ENCODE data around the gene CAP1. TPM values are rescaled to one million over a fixed set of nuclear protein-coding genes. Genes with fewer than 3 reads are reported as not detected.
A peak's percentile ranks its signal among the peaks of the same experiment; 100 is the strongest.

The CAP1 gene
- polyA plus RNA-seq, 1 of the 3 experiments (the other 2 are of a cell fraction): 244 TPM

DNA sequence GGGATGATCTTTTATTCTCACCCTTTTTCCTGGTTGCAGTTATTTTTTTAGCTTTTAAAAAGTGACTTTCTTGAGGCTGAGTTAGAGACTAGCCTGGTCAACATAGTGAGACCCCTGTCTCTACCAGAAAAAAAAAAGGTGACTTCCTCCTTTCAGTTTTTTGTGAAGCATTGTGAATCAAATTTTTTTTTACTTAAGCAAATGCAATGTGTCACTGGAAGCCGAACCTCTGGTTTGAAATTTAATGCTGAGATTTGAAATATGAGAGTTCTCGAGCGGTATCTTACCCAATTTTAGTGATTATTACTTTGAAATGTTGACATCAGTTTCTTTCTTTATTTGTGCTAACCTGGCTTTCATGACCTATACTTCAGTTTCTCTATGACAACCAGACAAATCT lies 3.6 kb downstream of the CAP1 start:
- Histone ChIP-seq H3K9ac (no peak overlapping the region), H4K20me1 (ENCODE audit: insufficient read depth) (peaks cover 81% of the 10 kb centered on the region), H3K4me1 (ENCODE audit: control insufficient read depth in 1 of 2, insufficient read depth in 2 of 2, low read depth in 1 of 2, low read length in 1 of 2) (peaks cover 15 to 21% of the 10 kb centered on the region in 2 experiments; a peak in 3 of 4 replicates), H3K4me2 (peak overlapping the region; percentile 99; the same call in 1 of the 2 replicates), H3K79me2 (ENCODE audit: insufficient read depth) (peaks cover 90% of the 10 kb centered on the region), H3K27ac (ENCODE audit: low read depth in 2 of 2, low read length in 1 of 2) (0 out of 4 replicates have a peak overlapping the region, but pooled peaks of 1 of the 2 experiments have one; percentile 4), H3F3A (replicated peaks; ENCODE audit: insufficient read depth) (peaks cover 7% of the 10 kb centered on the region), H3K9me2 (no peaks in the 10 kb centered on the region), H2AFZ (ENCODE audit: low read depth) (no peak overlapping the region), H3K4me3 (ENCODE audit: low read depth in 2 of 2, low read length in 1 of 2) (no peak overlapping the region), H3K36me3 (replicated peaks in 1 of 2; ENCODE audit: control insufficient read depth in 1 of 2, insufficient read depth in 2 of 2, low read length in 1 of 2) (peaks cover 11 to 34% of the 10 kb centered on the region in 2 experiments), H3K27me3 (ENCODE audit: insufficient read depth) (no peaks in the 10 kb centered on the region), H3K9me3 (no peaks in the 10 kb centered on the region)
- 87% methylated on average over 3 of the region's 3 CpGs for WGBS (ENCODE audit: low lambda C conversion rate)
- TF ChIP-seq, protein P1, sequence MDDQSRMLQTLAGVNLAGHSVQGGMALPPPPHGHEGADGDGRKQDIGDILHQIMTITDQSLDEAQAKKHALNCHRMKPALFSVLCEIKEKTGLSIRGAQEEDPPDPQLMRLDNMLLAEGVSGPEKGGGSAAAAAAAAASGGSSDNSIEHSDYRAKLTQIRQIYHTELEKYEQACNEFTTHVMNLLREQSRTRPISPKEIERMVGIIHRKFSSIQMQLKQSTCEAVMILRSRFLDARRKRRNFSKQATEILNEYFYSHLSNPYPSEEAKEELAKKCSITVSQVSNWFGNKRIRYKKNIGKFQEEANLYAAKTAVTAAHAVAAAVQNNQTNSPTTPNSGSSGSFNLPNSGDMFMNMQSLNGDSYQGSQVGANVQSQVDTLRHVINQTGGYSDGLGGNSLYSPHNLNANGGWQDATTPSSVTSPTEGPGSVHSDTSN (IDR thresholded peaks at IDR 0.05): no peak
- TF ChIP-seq ELF1 (IDR thresholded peaks at IDR 0.05): no peak
- TF ChIP-seq, protein P2, sequence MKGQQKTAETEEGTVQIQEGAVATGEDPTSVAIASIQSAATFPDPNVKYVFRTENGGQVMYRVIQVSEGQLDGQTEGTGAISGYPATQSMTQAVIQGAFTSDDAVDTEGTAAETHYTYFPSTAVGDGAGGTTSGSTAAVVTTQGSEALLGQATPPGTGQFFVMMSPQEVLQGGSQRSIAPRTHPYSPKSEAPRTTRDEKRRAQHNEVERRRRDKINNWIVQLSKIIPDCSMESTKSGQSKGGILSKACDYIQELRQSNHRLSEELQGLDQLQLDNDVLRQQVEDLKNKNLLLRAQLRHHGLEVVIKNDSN (IDR thresholded peaks at IDR 0.05; ENCODE audit: borderline replicate concordance, low read depth): no peak
- CTCF ChIA-PET: no interaction called here
- POLR2A ChIA-PET: no interaction called here
- no peak for DNase-seq

DNA sequence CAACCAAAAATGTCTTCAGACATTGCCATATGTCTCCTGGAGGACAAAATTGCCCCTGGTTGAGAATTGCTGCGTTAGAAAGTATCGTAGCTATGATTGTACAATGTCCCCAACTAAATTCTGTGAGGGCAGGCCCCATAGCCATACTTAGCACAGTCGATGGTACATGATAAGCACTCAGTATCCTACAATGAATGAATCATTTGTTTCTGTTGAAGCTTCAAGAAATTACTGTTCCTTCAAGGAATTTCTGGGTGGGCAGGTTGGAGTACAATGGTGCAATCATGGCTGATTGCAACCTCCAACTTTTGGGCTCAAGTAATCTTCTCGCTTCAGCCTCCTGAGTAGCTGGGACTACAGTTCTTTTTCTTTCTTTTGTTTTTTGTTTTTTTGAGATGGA lies 4.7 kb downstream of the CAP1 start:
- peaks cover 92% of the 10 kb centered on the region for H4K20me1 ChIP-seq (ENCODE audit: insufficient read depth)
- POLR2A ChIA-PET: no interaction called here
- H3K4me1 ChIP-seq (ENCODE audit: control insufficient read depth in 1 of 2, insufficient read depth in 2 of 2, low read depth in 1 of 2, low read length in 1 of 2): peaks cover 14 to 21% of the 10 kb centered on the region in 2 experiments; a peak in 3 of 4 replicates
- no peak overlapping the region for H3K27ac ChIP-seq (ENCODE audit: low read depth in 2 of 2, low read length in 1 of 2)
- H3F3A ChIP-seq (replicated peaks; ENCODE audit: insufficient read depth): peaks cover 7% of the 10 kb centered on the region
- no peaks in the 10 kb centered on the region for H3K9me3 ChIP-seq
- DNase-seq: no peak
- WGBS (ENCODE audit: low lambda C conversion rate): 96% methylated on average over 4 of the region's 4 CpGs
- peaks cover 11 to 38% of the 10 kb centered on the region in 2 experiments for H3K36me3 ChIP-seq (replicated peaks in 1 of 2; ENCODE audit: control insufficient read depth in 1 of 2, insufficient read depth in 2 of 2, low read length in 1 of 2)
- H3K4me3 ChIP-seq (ENCODE audit: low read depth in 2 of 2, low read length in 1 of 2): no peak overlapping the region
- no peaks in the 10 kb centered on the region for H3K27me3 ChIP-seq (ENCODE audit: insufficient read depth)
- CTCF ChIA-PET: interaction anchor here (1.7 kb wide), 1 partner anchor 13 kb away, joined by 6 read pairs; no protein-coding TSS in a partner anchor
- no peak overlapping the region for H3K9ac ChIP-seq
- H3K4me2 ChIP-seq: peak overlapping the region; percentile 32; the same call in 1 of the 2 replicates
- TF ChIP-seq CHD2 (IDR thresholded peaks at IDR 0.05; ENCODE audit: low read length, partially characterized antibody): no peak
- no peak for TF ChIP-seq TAF1 (IDR thresholded peaks at IDR 0.05; ENCODE audit: borderline replicate concordance, low read depth, low read length)
- no peak for TF ChIP-seq RAD21 (IDR thresholded peaks at IDR 0.05; ENCODE audit: low read length)
- TF ChIP-seq GABPA (IDR thresholded peaks at IDR 0.05; ENCODE audit: low read depth): no peak
- TF ChIP-seq, protein P1 (IDR thresholded peaks at IDR 0.05): no peak
- TF ChIP-seq RFX5 (IDR thresholded peaks at IDR 0.05; ENCODE audit: low read length): no peak
- no peak for TF ChIP-seq GATA2 (CRISPR knock-in tag; IDR thresholded peaks at IDR 0.05)
- TF ChIP-seq, protein P3, sequence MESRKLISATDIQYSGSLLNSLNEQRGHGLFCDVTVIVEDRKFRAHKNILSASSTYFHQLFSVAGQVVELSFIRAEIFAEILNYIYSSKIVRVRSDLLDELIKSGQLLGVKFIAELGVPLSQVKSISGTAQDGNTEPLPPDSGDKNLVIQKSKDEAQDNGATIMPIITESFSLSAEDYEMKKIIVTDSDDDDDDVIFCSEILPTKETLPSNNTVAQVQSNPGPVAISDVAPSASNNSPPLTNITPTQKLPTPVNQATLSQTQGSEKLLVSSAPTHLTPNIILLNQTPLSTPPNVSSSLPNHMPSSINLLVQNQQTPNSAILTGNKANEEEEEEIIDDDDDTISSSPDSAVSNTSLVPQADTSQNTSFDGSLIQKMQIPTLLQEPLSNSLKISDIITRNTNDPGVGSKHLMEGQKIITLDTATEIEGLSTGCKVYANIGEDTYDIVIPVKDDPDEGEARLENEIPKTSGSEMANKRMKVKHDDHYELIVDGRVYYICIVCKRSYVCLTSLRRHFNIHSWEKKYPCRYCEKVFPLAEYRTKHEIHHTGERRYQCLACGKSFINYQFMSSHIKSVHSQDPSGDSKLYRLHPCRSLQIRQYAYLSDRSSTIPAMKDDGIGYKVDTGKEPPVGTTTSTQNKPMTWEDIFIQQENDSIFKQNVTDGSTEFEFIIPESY (IDR thresholded peaks at IDR 0.05; ENCODE audit: borderline replicate concordance, low read depth): no peak
- TF ChIP-seq POLR2AphosphoS5 (IDR thresholded peaks at IDR 0.05; ENCODE audit: low read depth, low read length): no peak
- no peak overlapping the region for H2AFZ ChIP-seq (ENCODE audit: low read depth)
- peaks cover 98% of the 10 kb centered on the region for H3K79me2 ChIP-seq (ENCODE audit: insufficient read depth)
- no peaks in the 10 kb centered on the region for H3K9me2 ChIP-seq

Measured in SK-N-SH (cell line).